ENCODE results near the gene TXNDC8.

DNA sequence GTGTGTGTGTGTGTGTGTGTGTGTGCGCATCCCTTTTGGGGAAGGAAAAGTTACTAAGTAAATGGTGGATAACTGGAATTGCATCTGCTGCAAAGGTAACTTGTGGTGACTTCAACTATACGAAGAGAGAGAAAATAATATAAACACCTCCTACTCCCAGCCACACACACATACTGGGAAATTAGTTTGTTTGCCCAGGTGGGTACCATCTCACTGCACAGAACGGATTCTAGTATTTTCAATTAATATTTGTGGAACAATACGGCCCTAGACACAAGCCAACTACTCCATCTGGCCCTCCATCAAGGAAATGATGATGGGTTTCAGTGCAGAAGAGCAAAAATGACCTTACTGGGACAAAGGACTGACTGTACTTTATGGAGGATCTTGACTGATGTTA, 49.2 kb downstream of the TXNDC8 start:
- TF ChIP-seq POLR2A (IDR thresholded peaks at IDR 0.05): no peak
- TF ChIP-seq, protein P1, sequence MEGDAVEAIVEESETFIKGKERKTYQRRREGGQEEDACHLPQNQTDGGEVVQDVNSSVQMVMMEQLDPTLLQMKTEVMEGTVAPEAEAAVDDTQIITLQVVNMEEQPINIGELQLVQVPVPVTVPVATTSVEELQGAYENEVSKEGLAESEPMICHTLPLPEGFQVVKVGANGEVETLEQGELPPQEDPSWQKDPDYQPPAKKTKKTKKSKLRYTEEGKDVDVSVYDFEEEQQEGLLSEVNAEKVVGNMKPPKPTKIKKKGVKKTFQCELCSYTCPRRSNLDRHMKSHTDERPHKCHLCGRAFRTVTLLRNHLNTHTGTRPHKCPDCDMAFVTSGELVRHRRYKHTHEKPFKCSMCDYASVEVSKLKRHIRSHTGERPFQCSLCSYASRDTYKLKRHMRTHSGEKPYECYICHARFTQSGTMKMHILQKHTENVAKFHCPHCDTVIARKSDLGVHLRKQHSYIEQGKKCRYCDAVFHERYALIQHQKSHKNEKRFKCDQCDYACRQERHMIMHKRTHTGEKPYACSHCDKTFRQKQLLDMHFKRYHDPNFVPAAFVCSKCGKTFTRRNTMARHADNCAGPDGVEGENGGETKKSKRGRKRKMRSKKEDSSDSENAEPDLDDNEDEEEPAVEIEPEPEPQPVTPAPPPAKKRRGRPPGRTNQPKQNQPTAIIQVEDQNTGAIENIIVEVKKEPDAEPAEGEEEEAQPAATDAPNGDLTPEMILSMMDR (IDR thresholded peaks at IDR 0.05): no peak
- no peak for TF ChIP-seq POLR2AphosphoS5 (IDR thresholded peaks at IDR 0.05)
- TF ChIP-seq EP300 (IDR thresholded peaks at IDR 0.05): no peak

Data from gastroesophageal sphincter (tissue), 3 donors.